OCI-LY7 (cell line): ENCODE data around the gene TNN. TPM values are rescaled to one million over a fixed set of nuclear protein-coding genes. Genes with fewer than 3 reads are reported as not detected.

Experiments used
- BruUV-seq: library from RNA; stranded (reverse); fragments of 400-500 nt; replicated peaks from 2 replicates; lab custom pipeline; 2021; lab: Mats Ljungman, UMichigan
- CTCF ChIA-PET: fragments of 300-600 bp; sonication (Branson Sonifier 250); formaldehyde crosslinking; loops from one replicate; lab custom pipeline; 2022; ENCODE audit warnings: antibody characterized with exemption; ENCODE audit not compliant: unreplicated experiment; lab: Charles Lee
- POLR2A ChIA-PET: fragments of 300-600 bp; sonication (Branson Sonifier 250); formaldehyde crosslinking; loops from one replicate; lab custom pipeline; 2022; ENCODE audit warnings: antibody characterized with exemption; lab: Charles Lee
- DNase-seq: peaks from one replicate; pipeline ENCODE4 v3.0.0-alpha.2; 2015; ENCODE audit warnings: low spot score
- H2AFZ ChIP-seq: fragments of 200-600 bp; sonication (generic), shearing (Covaris generic); 2 replicates; pipeline ENCODE4 v1.6.1; 2014; ENCODE audit warnings: mild to moderate bottlenecking, antibody characterized with exemption, low read length, moderate library complexity
- H3K27ac ChIP-seq: fragments of 200-600 bp; sonication (generic); 2 replicates; pipeline ENCODE4 v1.5.1; 2014; ENCODE audit warnings: mixed run types, low read depth, mild to moderate bottlenecking, moderate library complexity, low read length, inconsistent platforms; ENCODE audit not compliant: poor library complexity, severe bottlenecking
- H3K36me3 ChIP-seq: fragments of 200-600 bp; sonication (generic); 2 replicates; pipeline ENCODE4 v1.6.1; 2014; ENCODE audit warnings: mild to moderate bottlenecking, antibody characterized with exemption, low read length, moderate library complexity, mixed read lengths; ENCODE audit not compliant: insufficient read depth
- H3K4me1 ChIP-seq: fragments of 200-600 bp; sonication (generic); 2 replicates; pipeline ENCODE4 v1.5.1; 2014; ENCODE audit warnings: mild to moderate bottlenecking, low read length; ENCODE audit not compliant: insufficient read depth, poor library complexity, severe bottlenecking
- H3K4me2 ChIP-seq: fragments of 200-600 bp; sonication (generic); 2 replicates; pipeline ENCODE4 v1.6.1; 2014; ENCODE audit warnings: mild to moderate bottlenecking, low read length
- H3K4me3 ChIP-seq: fragments of 200-600 bp; sonication (generic); 2 replicates; pipeline ENCODE4 v1.5.1; 2014; ENCODE audit warnings: mild to moderate bottlenecking, low read depth, low read length; ENCODE audit not compliant: poor library complexity, severe bottlenecking
- H3K79me2 ChIP-seq: fragments of 200-600 bp; sonication (generic); 2 replicates; pipeline ENCODE4 v1.6.1; 2016; ENCODE audit warnings: low read depth, mild to moderate bottlenecking, low read length, moderate library complexity, mixed read lengths; ENCODE audit not compliant: insufficient read depth
- H3K9me2 ChIP-seq: fragments of 200-600 bp; sonication (generic); 2 replicates; pipeline ENCODE4 v1.6.1; 2016; ENCODE audit warnings: mild to moderate bottlenecking, low read length, mixed read lengths; ENCODE audit not compliant: insufficient read depth
- H3K9me3 ChIP-seq: fragments of 200-600 bp; sonication (generic); 2 replicates; pipeline ENCODE4 v1.6.1; 2014; ENCODE audit warnings: mild to moderate bottlenecking, mixed run types, low read length, mixed read lengths
- H4K20me1 ChIP-seq: fragments of 200-600 bp; sonication (generic); 2 replicates; pipeline ENCODE4 v1.6.1; 2014; ENCODE audit warnings: mild to moderate bottlenecking, antibody characterized with exemption, low read length, moderate library complexity, mixed read lengths; ENCODE audit not compliant: insufficient read depth
- CTCF ChIP-seq: fragments of 200-600 bp; sonication (generic); conservative IDR thresholded peaks from 2 replicates; pipeline ENCODE4 v1.5.1; 2014; ENCODE audit warnings: mild to moderate bottlenecking, antibody characterized with exemption, low read length, moderate library complexity, mixed read lengths
- EZH2phosphoT487 ChIP-seq: fragments of 200-600 bp; sonication (generic); IDR thresholded peaks from 2 replicates; pipeline ENCODE4 v1.6.1; 2018; ENCODE audit warnings: low read depth, borderline replicate concordance, mild to moderate bottlenecking, mixed run types, antibody characterized with exemption, low read length, moderate library complexity, mixed read lengths
- intact Hi-C: fragments of 100-400 bp; cut with micrococcal nuclease; formaldehyde crosslinking; loops from one replicate; pipeline ENCODE4 v1.10.0; 2022; ENCODE audit not compliant: unreplicated experiment
- total RNA-seq, 2 experiments: library from RNA; depleted of rRNA in 1 of 2; stranded (reverse); fragments of >200 nt in 1 of 2; shearing (Covaris generic) in 1 of 2; gene quantifications; 2 replicates each; pipeline ENCODE4 v1.2.3, GENCODE V29; 2014 to 2022

TNN gene
- total RNA-seq, 2 experiments from 2014 or later: not detected

GRCh38 chr1:175176246-175176645 lies 108.6 kb downstream of the TNN start:
- no peaks in the 10 kb centered on the region for H3K9me2 ChIP-seq
- H3K9me3 ChIP-seq: peaks cover 3% of the 10 kb centered on the region; the same call in 1 of the 2 replicates
- no peak overlapping the region for H3K4me2 ChIP-seq
- H3K27ac ChIP-seq: no peak overlapping the region
- BruUV-seq: no TSS peak
- intact Hi-C loops: no loop called here
- no peak for DNase-seq
- no peak overlapping the region for H2AFZ ChIP-seq
- H3K4me3 ChIP-seq: no peak overlapping the region
- peaks cover 53% of the 10 kb centered on the region for H3K4me1 ChIP-seq
- CTCF ChIA-PET: no interaction called here
- H4K20me1 ChIP-seq: peaks cover 4% of the 10 kb centered on the region; the same call in 1 of the 2 replicates
- peaks cover 89% of the 10 kb centered on the region for H3K36me3 ChIP-seq
- TF ChIP-seq EZH2phosphoT487 (no peak), CTCF (no peak)
- POLR2A ChIA-PET: interaction anchor here (1.6 kb wide), 1 partner anchor 13 kb away, joined by 8 read pairs; no protein-coding TSS in a partner anchor
- peaks cover 89% of the 10 kb centered on the region for H3K79me2 ChIP-seq

- H2AFZ ChIP-seq: no peak overlapping the region
- no peak overlapping the region for H3K4me2 ChIP-seq
- BruUV-seq: no TSS peak
- POLR2A ChIA-PET: interaction anchor here (0.9 to 3.7 kb wide), 3 partner anchors 10 to 110 kb away, joined by 4 to 18 read pairs (median 6); no protein-coding TSS in a partner anchor
- intact Hi-C loops: no loop called here
- H3K9me2 ChIP-seq: no peaks in the 10 kb centered on the region
- no peak overlapping the region for H3K4me3 ChIP-seq
- peaks cover 89% of the 10 kb centered on the region for H3K79me2 ChIP-seq
- peaks cover 89% of the 10 kb centered on the region for H3K36me3 ChIP-seq
- no peak for TF ChIP-seq EZH2phosphoT487
- no peak for TF ChIP-seq CTCF
- H4K20me1 ChIP-seq: peaks cover 7% of the 10 kb centered on the region; the same call in 1 of the 2 replicates
- DNase-seq: no peak
- no peak overlapping the region for H3K27ac ChIP-seq
- H3K4me1 ChIP-seq: peaks cover 50% of the 10 kb centered on the region
- H3K9me3 ChIP-seq: peaks cover 3% of the 10 kb centered on the region; the same call in 1 of the 2 replicates
- CTCF ChIA-PET: no interaction called here
These were observed 110.4 kb downstream of the TNN start for GRCh38 chr1:175178056-175178455.

- H3K79me2 ChIP-seq: peaks cover 89% of the 10 kb centered on the region
- DNase-seq: no peak
- H3K27ac ChIP-seq: no peak overlapping the region
- H2AFZ ChIP-seq: no peak overlapping the region
- H3K4me2 ChIP-seq: no peak overlapping the region
- intact Hi-C loops: no loop called here
- H3K4me1 ChIP-seq: peaks cover 50% of the 10 kb centered on the region
- BruUV-seq: no TSS peak
- TF ChIP-seq EZH2phosphoT487: no peak
- no peak for TF ChIP-seq CTCF
- H4K20me1 ChIP-seq: peaks cover 7% of the 10 kb centered on the region; the same call in 1 of the 2 replicates
- peaks cover 89% of the 10 kb centered on the region for H3K36me3 ChIP-seq
- H3K9me2 ChIP-seq: no peaks in the 10 kb centered on the region
- POLR2A ChIA-PET: interaction anchor here (0.9 to 3.7 kb wide), 2 partner anchors 10 to 14 kb away, joined by 6 to 18 read pairs; no protein-coding TSS in a partner anchor
- no peak overlapping the region for H3K4me3 ChIP-seq
- peaks cover 3% of the 10 kb centered on the region; the same call in 1 of the 2 replicates for H3K9me3 ChIP-seq
- CTCF ChIA-PET: no interaction called here
These were observed 110.8 kb downstream of the TNN start for GRCh38 chr1:175178456-175178855.
